ENCODE results near the gene NUDT4. TPM values are rescaled to one million over a fixed set of nuclear protein-coding genes. Genes with fewer than 3 reads are reported as not detected.

NUDT4 gene
- polyA plus RNA-seq, 1 of the 3 experiments (the other 2 are of a cell fraction) = 19.8 TPM

- TF ChIP-seq RCOR1 (IDR thresholded peaks at IDR 0.05; ENCODE audit: low read length) (no peak), ZBTB33 (IDR thresholded peaks at IDR 0.05; ENCODE audit: borderline replicate concordance, low read depth) (no peak)
These were observed 25.4 kb upstream of the NUDT4 start (continued) for GRCh38 chr12:93352321-93352720.

GRCh38 chr12:93356214-93356613 lies 21.5 kb upstream of the NUDT4 start:
- no peak overlapping the region for H3K9ac ChIP-seq
- no peak overlapping the region for H3K4me3 ChIP-seq (ENCODE audit: low read depth in 2 of 2, low read length in 1 of 2)
- H2AFZ ChIP-seq (ENCODE audit: low read depth) = no peak overlapping the region
- H3K4me1 ChIP-seq (ENCODE audit: control insufficient read depth in 1 of 2, insufficient read depth in 2 of 2, low read depth in 1 of 2, low read length in 1 of 2) = no peaks in the 10 kb centered on the region
- H3K79me2 ChIP-seq (ENCODE audit: insufficient read depth) = no peaks in the 10 kb centered on the region
- H3K4me2 ChIP-seq = no peak overlapping the region
- CTCF ChIA-PET = no interaction called here
- no peak overlapping the region for H3K27ac ChIP-seq (ENCODE audit: low read depth in 2 of 2, low read length in 1 of 2)
- TF ChIP-seq TEAD4 (IDR thresholded peaks at IDR 0.05; ENCODE audit: borderline replicate concordance, insufficient read depth) (no peak), EP300 (IDR thresholded peaks at IDR 0.05; ENCODE audit: borderline replicate concordance in 1 of 2, low read depth in 1 of 2, low read length in 1 of 2) (no peak), EZH2phosphoT487 (IDR thresholded peaks at IDR 0.05; ENCODE audit: borderline replicate concordance, low read depth) (no peak), POLR2AphosphoS5 (IDR thresholded peaks at IDR 0.05; ENCODE audit: low read depth, low read length) (no peak), MEF2A (IDR thresholded peaks at IDR 0.05; ENCODE audit: borderline replicate concordance, low read depth) (no peak), TCF12 (IDR thresholded peaks at IDR 0.05) (no peak), NFIC (IDR thresholded peaks at IDR 0.05; ENCODE audit: borderline replicate concordance) (no peak), ELF1 (IDR thresholded peaks at IDR 0.05) (no peak), USF1 (IDR thresholded peaks at IDR 0.05; ENCODE audit: borderline replicate concordance, low read depth) (no peak)
- H3F3A ChIP-seq (replicated peaks; ENCODE audit: insufficient read depth) = peaks cover 3% of the 10 kb centered on the region
- H3K9me3 ChIP-seq = no peaks in the 10 kb centered on the region
- H3K27me3 ChIP-seq (ENCODE audit: insufficient read depth) = no peaks in the 10 kb centered on the region
- H4K20me1 ChIP-seq (ENCODE audit: insufficient read depth) = no peaks in the 10 kb centered on the region
- DNase-seq = no peak
- H3K36me3 ChIP-seq (replicated peaks in 1 of 2; ENCODE audit: control insufficient read depth in 1 of 2, insufficient read depth in 2 of 2, low read length in 1 of 2) = no peaks in the 10 kb centered on the region
- POLR2A ChIA-PET = no interaction called here
- H3K9me2 ChIP-seq = no peaks in the 10 kb centered on the region
- WGBS (ENCODE audit: low lambda C conversion rate) = 93% methylated on average over 8 of the region's 8 CpGs

GRCh38 chr12:93358058-93358457 lies 19.7 kb upstream of the NUDT4 start:
- H2AFZ ChIP-seq (ENCODE audit: low read depth) = no peak overlapping the region
- ChIA-PET CTCF (no interaction called here), POLR2A (no interaction called here)
- H3K9ac ChIP-seq = no peak overlapping the region
- no peak overlapping the region for H3K4me2 ChIP-seq
- H3K27me3 ChIP-seq (ENCODE audit: insufficient read depth) = no peaks in the 10 kb centered on the region
- no peaks in the 10 kb centered on the region for H3K9me3 ChIP-seq
- DNase-seq = no peak
- H3K27ac ChIP-seq (ENCODE audit: low read depth in 2 of 2, low read length in 1 of 2) = no peak overlapping the region
- no peaks in the 10 kb centered on the region for H3K36me3 ChIP-seq (replicated peaks in 1 of 2; ENCODE audit: control insufficient read depth in 1 of 2, insufficient read depth in 2 of 2, low read length in 1 of 2)
- WGBS (ENCODE audit: low lambda C conversion rate) = 96% methylated on average over 2 of the region's 2 CpGs
- H3K4me1 ChIP-seq (ENCODE audit: control insufficient read depth in 1 of 2, insufficient read depth in 2 of 2, low read depth in 1 of 2, low read length in 1 of 2) = peaks cover 0 to 5% of the 10 kb centered on the region in 2 experiments; a peak in 1 of 4 replicates
- H3K79me2 ChIP-seq (ENCODE audit: insufficient read depth) = no peaks in the 10 kb centered on the region
- no peaks in the 10 kb centered on the region for H3K9me2 ChIP-seq
- no peak for TF ChIP-seq ZBTB33 (IDR thresholded peaks at IDR 0.05; ENCODE audit: borderline replicate concordance, low read depth)
- TF ChIP-seq CHD2 (IDR thresholded peaks at IDR 0.05; ENCODE audit: low read length, partially characterized antibody) = no peak
- TF ChIP-seq FOXJ3 (CRISPR knock-in tag; IDR thresholded peaks at IDR 0.05) = no peak
- TF ChIP-seq TAF1 (IDR thresholded peaks at IDR 0.05; ENCODE audit: borderline replicate concordance, low read depth, low read length) = no peak
- TF ChIP-seq FOSL2 (IDR thresholded peaks at IDR 0.05; ENCODE audit: borderline replicate concordance, low read depth) = no peak
- TF ChIP-seq NFIC (IDR thresholded peaks at IDR 0.05; ENCODE audit: borderline replicate concordance) = no peak
- no peak for TF ChIP-seq MXI1 (IDR thresholded peaks at IDR 0.05; ENCODE audit: low read depth, low read length)
- no peak overlapping the region for H3K4me3 ChIP-seq (ENCODE audit: low read depth in 2 of 2, low read length in 1 of 2)
- H3F3A ChIP-seq (replicated peaks; ENCODE audit: insufficient read depth) = peaks cover 3% of the 10 kb centered on the region
- no peaks in the 10 kb centered on the region for H4K20me1 ChIP-seq (ENCODE audit: insufficient read depth)

Measured in SK-N-SH (cell line).